Measurements from ENCODE around the gene SMIM29. TPM values are rescaled to one million over a fixed set of nuclear protein-coding genes. Genes with fewer than 3 reads are reported as not detected.
A peak's percentile ranks its signal among the peaks of the same experiment; 100 is the strongest.

SMIM29 gene
- 100 to 1,000 TPM in 1 of 3 donors, 10 to 100 TPM in 2; 86.1 to 101 (median 89.1) TPM for polyA plus RNA-seq

GRCh38 chr6:34248727-34249468 lies at the start of gene SMIM29:
Gene SMIM29, minus strand, starts transcription at chr6:34249006. Its CDS starts 1,215 bp downstream, at chr6:34247791.
- Mint-ChIP-seq H3K36me3 (no peaks in the 10 kb centered on the region), H3K9me3 (no peaks in the 10 kb centered on the region), H3K27ac (peak within 1 kb of the TSS; percentile 92 to 98 (median 96)), H3K4me1 (peaks cover 10 to 21% of the 10 kb centered on the region in 2 donors), H3K27me3 (ENCODE audit: low read depth in 3 of 3) (peaks cover 2 to 8% (median 6%) of the 10 kb centered on the region in 3 donors), H3K4me3 (peak within 1 kb of the TSS; percentile 91 to 96 (median 94))
- DNase-seq = peak; percentile 97 to 98 (median 97)

- peaks cover 10 to 27% of the 10 kb centered on the region in 2 donors for H3K4me1 Mint-ChIP-seq
- peak in 1 of 3 donors; percentile 3 for DNase-seq
- H3K9me3 Mint-ChIP-seq = no peaks in the 10 kb centered on the region
- peak overlapping the region in 4 of 5 donors; percentile 2 to 72 (median 16) for H3K4me3 Mint-ChIP-seq
- peak overlapping the region; percentile 31 to 87 (median 68) for H3K27ac Mint-ChIP-seq
- H3K36me3 Mint-ChIP-seq = peaks cover 17 to 20% (median 18%) of the 10 kb centered on the region in 3 donors
- peaks cover 0 to 2% (median 0%) of the 10 kb centered on the region in 3 donors for H3K27me3 Mint-ChIP-seq (ENCODE audit: low read depth in 3 of 3)
These were observed 46.9 kb upstream of the SMIM29 start for GRCh38 chr6:34295721-34296120.

- H3K4me1 Mint-ChIP-seq = peaks cover 21 to 40% of the 10 kb centered on the region in 2 donors
- H3K4me3 Mint-ChIP-seq = no peak overlapping the region
- peaks cover 0 to 2% (median 0%) of the 10 kb centered on the region in 3 donors for H3K27me3 Mint-ChIP-seq (ENCODE audit: low read depth in 3 of 3)
- no peak for DNase-seq
- H3K36me3 Mint-ChIP-seq = peaks cover 17 to 20% (median 19%) of the 10 kb centered on the region in 3 donors
- no peaks in the 10 kb centered on the region for H3K9me3 Mint-ChIP-seq
- H3K27ac Mint-ChIP-seq = peak overlapping the region in 2 of 6 donors; percentile 46 to 68
These were observed 44.1 kb upstream of the SMIM29 start for GRCh38 chr6:34292954-34293353.

- peaks cover 20 to 27% (median 25%) of the 10 kb centered on the region in 3 donors for H3K36me3 Mint-ChIP-seq
- H3K4me3 Mint-ChIP-seq = peak overlapping the region in 1 of 5 donors; percentile 39
- peak overlapping the region in 4 of 6 donors; percentile 12 to 74 (median 50) for H3K27ac Mint-ChIP-seq
- H3K9me3 Mint-ChIP-seq = no peaks in the 10 kb centered on the region
- DNase-seq = no peak
- peaks cover 0 to 2% (median 0%) of the 10 kb centered on the region in 3 donors for H3K27me3 Mint-ChIP-seq (ENCODE audit: low read depth in 3 of 3)
- H3K4me1 Mint-ChIP-seq = peaks cover 18 to 30% of the 10 kb centered on the region in 2 donors
These were observed 40.3 kb upstream of the SMIM29 start for GRCh38 chr6:34289137-34289536.

- H3K4me1 Mint-ChIP-seq = peaks cover 18 to 30% of the 10 kb centered on the region in 2 donors
- peak in 1 of 3 donors; percentile 2 for DNase-seq
- peaks cover 0 to 2% (median 0%) of the 10 kb centered on the region in 3 donors for H3K27me3 Mint-ChIP-seq (ENCODE audit: low read depth in 3 of 3)
- H3K4me3 Mint-ChIP-seq = peak overlapping the region in 2 of 5 donors; percentile 9 to 39
- H3K36me3 Mint-ChIP-seq = peaks cover 23 to 30% (median 24%) of the 10 kb centered on the region in 3 donors
- no peaks in the 10 kb centered on the region for H3K9me3 Mint-ChIP-seq
- H3K27ac Mint-ChIP-seq = peak overlapping the region; percentile 12 to 74 (median 29)
These were observed 39.8 kb upstream of the SMIM29 start for GRCh38 chr6:34288581-34288980.

- Mint-ChIP-seq H3K27me3 (ENCODE audit: low read depth in 3 of 3) (no peaks in the 10 kb centered on the region), H3K9me3 (no peaks in the 10 kb centered on the region), H3K4me1 (peaks cover 18 to 30% of the 10 kb centered on the region in 2 donors), H3K36me3 (peaks cover 10 to 28% (median 18%) of the 10 kb centered on the region in 3 donors), H3K4me3 (no peak overlapping the region), H3K27ac (no peak overlapping the region)
- no peak for DNase-seq
These were observed 36.8 kb upstream of the SMIM29 start for GRCh38 chr6:34285448-34286164.

- H3K9me3 Mint-ChIP-seq = no peaks in the 10 kb centered on the region
- H3K36me3 Mint-ChIP-seq = peaks cover 10 to 35% (median 21%) of the 10 kb centered on the region in 3 donors
- H3K27me3 Mint-ChIP-seq (ENCODE audit: low read depth in 3 of 3) = no peaks in the 10 kb centered on the region
- H3K27ac Mint-ChIP-seq = peak overlapping the region in 2 of 6 donors; percentile 32 to 56
- no peak for DNase-seq
- peaks cover 18 to 30% of the 10 kb centered on the region in 2 donors for H3K4me1 Mint-ChIP-seq
- no peak overlapping the region for H3K4me3 Mint-ChIP-seq
These were observed 36.0 kb upstream of the SMIM29 start for GRCh38 chr6:34284563-34285447.

- no peak overlapping the region for H3K4me3 Mint-ChIP-seq
- no peaks in the 10 kb centered on the region for H3K27me3 Mint-ChIP-seq (ENCODE audit: low read depth in 3 of 3)
- H3K27ac Mint-ChIP-seq = peak overlapping the region in 1 of 6 donors; percentile 40
- H3K9me3 Mint-ChIP-seq = no peaks in the 10 kb centered on the region
- no peak for DNase-seq
- peaks cover 9 to 12% of the 10 kb centered on the region in 2 donors for H3K4me1 Mint-ChIP-seq
- H3K36me3 Mint-ChIP-seq = peaks cover 9 to 40% (median 19%) of the 10 kb centered on the region in 3 donors
These were observed 33.0 kb upstream of the SMIM29 start for GRCh38 chr6:34281702-34282334.

GRCh38 chr6:34280216-34280615 lies 31.4 kb upstream of the SMIM29 start:
- H3K36me3 Mint-ChIP-seq = peaks cover 5 to 40% (median 19%) of the 10 kb centered on the region in 3 donors
- peaks cover 9 to 10% of the 10 kb centered on the region in 2 donors for H3K4me1 Mint-ChIP-seq
- DNase-seq = no peak
- no peak overlapping the region for H3K4me3 Mint-ChIP-seq
- no peak overlapping the region for H3K27ac Mint-ChIP-seq
- H3K9me3 Mint-ChIP-seq = no peaks in the 10 kb centered on the region
- H3K27me3 Mint-ChIP-seq (ENCODE audit: low read depth in 3 of 3) = no peaks in the 10 kb centered on the region

- H3K36me3 Mint-ChIP-seq = peaks cover 5 to 33% (median 12%) of the 10 kb centered on the region in 3 donors
- no peak for DNase-seq
- peaks cover 0 to 5% (median 2%) of the 10 kb centered on the region in 3 donors for H3K27me3 Mint-ChIP-seq (ENCODE audit: low read depth in 3 of 3)
- H3K27ac Mint-ChIP-seq = no peak overlapping the region
- H3K4me1 Mint-ChIP-seq = peaks cover 0 to 3% of the 10 kb centered on the region in 2 donors
- H3K4me3 Mint-ChIP-seq = no peak overlapping the region
- H3K9me3 Mint-ChIP-seq = no peaks in the 10 kb centered on the region
These were observed 30.0 kb upstream of the SMIM29 start for GRCh38 chr6:34278833-34279232.

- peak overlapping the region in 1 of 6 donors; percentile 30 for H3K27ac Mint-ChIP-seq
- peaks cover 5 to 30% (median 10%) of the 10 kb centered on the region in 3 donors for H3K36me3 Mint-ChIP-seq
- H3K9me3 Mint-ChIP-seq = no peaks in the 10 kb centered on the region
- no peak overlapping the region for H3K4me3 Mint-ChIP-seq
- H3K27me3 Mint-ChIP-seq (ENCODE audit: low read depth in 3 of 3) = peaks cover 2 to 5% (median 2%) of the 10 kb centered on the region in 3 donors
- no peak for DNase-seq
- peaks cover 0 to 3% of the 10 kb centered on the region in 2 donors for H3K4me1 Mint-ChIP-seq
These were observed 28.9 kb upstream of the SMIM29 start for GRCh38 chr6:34277763-34278112.

- H3K4me1 Mint-ChIP-seq = peaks cover 0 to 3% of the 10 kb centered on the region in 2 donors
- no peak overlapping the region for H3K27ac Mint-ChIP-seq
- no peak for DNase-seq
- no peaks in the 10 kb centered on the region for H3K9me3 Mint-ChIP-seq
- peaks cover 5 to 26% (median 10%) of the 10 kb centered on the region in 3 donors for H3K36me3 Mint-ChIP-seq
- no peak overlapping the region for H3K4me3 Mint-ChIP-seq
- peaks cover 2 to 5% (median 2%) of the 10 kb centered on the region in 3 donors for H3K27me3 Mint-ChIP-seq (ENCODE audit: low read depth in 3 of 3)
These were observed 28.3 kb upstream of the SMIM29 start for GRCh38 chr6:34276881-34277762.

All from immature natural killer cell (primary cell).